HG02763 (cell line): ENCODE results near the gene SLC6A6.

ENCODE experiments used
- ATAC-seq: cut with Tn5 transposase; IDR thresholded peaks from one replicate; pipeline ENCODE4 v1.9.1; 2021; ENCODE audit warnings: mild to moderate bottlenecking, moderate library complexity; ENCODE audit not compliant: unreplicated experiment

The SLC6A6 gene

GRCh38 chr3:14517601-14518431 lies 115.4 kb downstream of the SLC6A6 start:
- no peak for ATAC-seq

GRCh38 chr3:14518432-14518802 lies 116.0 kb downstream of the SLC6A6 start:
- ATAC-seq: no peak

GRCh38 chr3:14518893-14519292 lies 116.5 kb downstream of the SLC6A6 start:
- no peak for ATAC-seq

DNA sequence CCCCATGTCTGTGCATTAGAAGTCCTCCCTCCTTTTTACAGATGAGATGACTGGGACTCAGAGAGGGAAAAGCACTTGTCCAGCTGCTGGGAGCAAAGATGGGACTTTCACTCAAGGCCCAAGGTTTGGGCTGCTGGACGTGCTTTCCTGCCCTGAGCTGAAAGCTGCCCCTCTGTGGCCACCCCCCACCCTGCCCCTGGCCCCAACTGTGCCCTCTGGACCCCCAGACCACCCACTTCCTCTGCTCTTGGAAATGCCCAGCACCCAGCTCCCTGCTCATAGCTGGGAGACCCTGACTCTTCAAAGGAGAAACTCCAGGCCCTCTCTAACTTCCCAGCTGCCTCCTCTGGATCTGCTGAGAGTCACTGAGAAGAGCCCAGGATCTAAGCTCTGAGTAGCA lies 117.0 kb downstream of the SLC6A6 start:
- ATAC-seq: no peak

DNA sequence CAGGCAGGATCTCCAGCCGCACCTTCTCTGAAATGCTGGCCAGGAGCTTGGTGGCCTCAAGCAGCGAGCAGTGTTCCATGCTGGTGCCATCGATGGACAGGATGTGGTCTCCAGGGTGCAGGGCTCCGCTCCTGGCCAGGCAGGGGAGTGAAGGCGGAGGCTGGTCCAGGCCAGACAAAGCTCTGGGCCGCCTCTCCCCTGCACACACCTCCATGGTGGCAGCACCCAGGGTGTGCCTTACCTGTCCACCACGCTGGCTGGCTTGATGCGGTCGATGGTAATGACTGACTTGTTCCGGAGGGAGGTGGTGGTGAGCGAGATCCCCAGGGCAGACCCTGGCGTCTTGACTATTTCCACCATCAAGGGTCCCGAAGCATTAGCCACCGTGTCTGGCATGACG lies 117.7 kb downstream of the SLC6A6 start:
- no peak for ATAC-seq

GRCh38 chr3:14520967-14521366 lies 118.6 kb downstream of the SLC6A6 start:
- ATAC-seq: no peak

DNA sequence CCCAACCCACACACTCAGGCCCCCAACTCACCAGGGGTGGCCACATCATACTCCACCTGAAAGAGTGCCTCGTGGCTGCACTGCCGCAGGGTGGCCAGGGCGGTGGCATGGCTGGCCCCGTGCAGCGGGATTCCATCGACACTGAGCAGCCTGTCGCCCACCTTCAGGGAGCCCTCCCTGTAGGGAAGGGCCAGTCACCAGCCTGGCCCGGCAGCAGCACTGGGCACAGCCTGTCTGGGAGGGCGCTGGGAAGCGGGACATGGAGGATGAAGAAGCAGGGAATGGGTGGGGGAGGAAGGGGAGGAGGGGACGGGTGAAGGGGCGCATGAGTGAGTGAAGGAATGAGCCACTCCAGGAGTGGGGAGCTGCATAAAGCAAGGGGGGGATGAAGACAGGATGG lies 119.2 kb downstream of the SLC6A6 start:
- no peak for ATAC-seq

- ATAC-seq: no peak
Measured at GRCh38 chr3:14522129-14522691, 119.8 kb downstream of the SLC6A6 start.

DNA sequence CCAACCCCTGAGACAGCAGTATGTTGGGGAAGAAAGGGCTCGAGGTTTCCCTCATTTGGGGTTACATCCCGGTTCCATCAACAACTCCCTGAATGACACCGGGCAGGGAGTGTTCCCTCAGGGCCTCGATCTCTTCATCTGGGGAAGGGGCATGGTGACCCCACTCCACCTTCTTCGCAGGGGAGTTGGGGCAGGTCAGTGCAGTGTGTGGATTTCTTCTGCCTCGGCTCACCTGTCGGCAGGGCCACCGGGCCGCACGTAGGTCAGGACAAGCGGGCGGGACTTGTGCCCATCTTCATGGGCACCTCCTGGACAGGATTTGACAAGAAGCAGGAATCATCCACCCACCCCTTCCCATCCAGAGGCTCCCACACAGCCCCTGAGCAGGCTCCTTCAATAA lies 120.4 kb downstream of the SLC6A6 start:
- ATAC-seq: no peak

- ATAC-seq: no peak
Measured at GRCh38 chr3:14523792-14524191, 121.4 kb downstream of the SLC6A6 start.

- no peak for ATAC-seq
Measured at GRCh38 chr3:14524311-14524711, 121.9 kb downstream of the SLC6A6 start.

DNA sequence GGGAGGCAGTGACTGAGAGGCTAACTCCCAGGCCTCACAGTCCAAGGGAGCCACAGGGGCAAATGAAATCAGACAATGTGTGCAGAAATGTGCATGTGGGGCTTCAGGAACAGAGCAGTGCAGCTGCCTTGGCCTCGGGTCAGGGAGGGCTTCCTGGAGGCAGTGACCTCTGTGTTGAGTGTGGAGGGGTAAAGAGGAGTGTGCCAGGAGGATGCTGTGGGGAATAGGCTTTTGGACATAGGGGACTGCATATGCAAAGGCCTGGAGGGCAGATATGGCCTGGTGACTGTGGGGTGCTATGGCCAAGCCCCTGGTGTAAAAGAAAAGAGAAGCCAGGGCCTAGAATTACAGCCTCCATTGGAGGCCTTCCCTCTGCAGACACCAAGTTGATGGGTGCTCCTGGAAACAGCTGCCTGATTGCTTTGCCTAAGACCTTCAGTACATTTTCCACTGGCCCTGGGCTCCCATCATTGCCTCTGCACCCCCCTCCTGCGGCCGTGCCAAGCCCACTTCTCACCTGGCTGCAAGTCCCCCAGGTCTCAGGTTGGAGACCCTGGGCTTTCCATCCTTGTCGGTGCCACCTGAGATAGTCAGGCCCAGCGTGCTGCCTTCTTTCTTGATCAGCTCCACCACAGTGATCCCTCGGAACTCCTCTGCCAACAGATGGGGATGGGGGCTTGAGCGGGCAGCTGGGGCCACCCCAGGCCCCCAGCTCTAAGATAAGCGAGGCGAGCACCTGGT lies 122.7 kb downstream of the SLC6A6 start:
- ATAC-seq: no peak

DNA sequence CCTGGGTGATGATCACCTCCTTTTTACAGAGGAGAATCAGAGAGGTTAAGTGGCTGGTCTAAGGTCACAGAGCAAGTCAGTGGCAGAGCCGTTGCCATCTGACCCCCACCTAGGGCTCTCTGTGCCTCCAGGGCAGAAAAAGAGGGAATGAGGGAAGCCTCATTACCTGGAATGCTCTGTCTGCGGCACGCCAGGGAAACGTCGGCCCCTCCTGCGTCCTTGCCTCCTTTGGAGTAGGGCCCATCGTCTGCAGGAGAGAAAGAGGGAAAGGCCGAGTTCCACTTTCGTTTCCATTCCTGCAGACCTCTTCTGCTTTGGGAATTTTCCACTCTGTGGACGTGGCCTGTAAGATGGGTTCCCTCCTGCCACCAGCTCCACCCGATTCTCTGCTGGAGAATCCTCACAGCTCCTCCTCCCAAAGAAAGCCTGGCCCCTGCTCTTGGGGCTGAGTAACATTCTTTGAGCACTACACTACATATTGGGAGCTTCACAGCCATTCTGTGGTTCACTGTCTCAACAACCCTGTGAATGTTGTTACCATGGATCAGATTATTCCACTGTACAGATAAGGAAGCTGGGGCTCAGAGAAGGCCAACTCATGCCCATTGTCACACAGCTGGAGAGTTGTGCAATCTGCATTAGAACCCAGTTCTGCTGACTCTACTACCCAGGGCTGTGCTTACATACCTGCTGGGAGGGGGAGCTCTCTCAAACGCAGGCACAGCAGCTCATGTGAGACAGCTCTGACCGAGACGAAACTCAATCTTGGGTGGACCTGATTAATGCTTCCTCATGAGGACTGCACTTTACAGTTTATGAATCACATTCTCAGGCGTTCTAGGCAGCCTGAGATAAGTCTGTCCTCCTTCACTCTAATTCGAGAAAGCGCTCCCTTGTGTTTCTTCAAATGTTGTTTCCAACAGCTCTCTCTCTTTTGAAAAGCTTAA lies 123.6 kb downstream of the SLC6A6 start:
- ATAC-seq: no peak

GRCh38 chr3:14528081-14528480 lies 125.7 kb downstream of the SLC6A6 start:
- ATAC-seq: no peak

DNA sequence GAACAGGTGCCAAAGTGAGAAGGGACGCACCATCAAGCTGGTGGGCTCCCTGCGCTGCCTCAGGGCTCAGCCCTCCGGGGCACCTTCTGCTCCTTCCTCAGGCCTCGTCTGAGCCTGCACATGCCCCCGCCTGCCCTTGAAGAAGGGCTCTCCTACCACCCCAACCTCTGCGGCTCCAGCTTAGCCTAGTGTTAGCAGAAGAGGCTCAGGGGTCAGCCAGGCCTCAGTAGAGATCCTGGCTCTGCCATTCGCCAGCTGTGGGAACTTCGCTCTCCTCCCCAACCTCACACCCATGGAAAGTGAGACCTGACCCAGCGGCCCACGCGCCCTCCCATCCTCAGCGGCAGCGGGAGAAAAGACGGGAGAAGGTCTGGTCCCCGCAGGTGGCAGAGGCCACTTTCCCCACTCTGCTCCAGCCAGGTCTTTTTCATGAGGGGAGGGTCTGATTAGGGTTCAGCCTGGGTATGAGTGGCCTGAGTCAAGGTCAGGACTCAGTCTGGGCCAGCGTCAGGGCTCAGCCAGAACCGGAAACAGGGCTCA lies 129.5 kb downstream of the SLC6A6 start:
- no peak for ATAC-seq

GRCh38 chr3:14532691-14533456 lies 130.5 kb downstream of the SLC6A6 start:
- ATAC-seq: no peak

DNA sequence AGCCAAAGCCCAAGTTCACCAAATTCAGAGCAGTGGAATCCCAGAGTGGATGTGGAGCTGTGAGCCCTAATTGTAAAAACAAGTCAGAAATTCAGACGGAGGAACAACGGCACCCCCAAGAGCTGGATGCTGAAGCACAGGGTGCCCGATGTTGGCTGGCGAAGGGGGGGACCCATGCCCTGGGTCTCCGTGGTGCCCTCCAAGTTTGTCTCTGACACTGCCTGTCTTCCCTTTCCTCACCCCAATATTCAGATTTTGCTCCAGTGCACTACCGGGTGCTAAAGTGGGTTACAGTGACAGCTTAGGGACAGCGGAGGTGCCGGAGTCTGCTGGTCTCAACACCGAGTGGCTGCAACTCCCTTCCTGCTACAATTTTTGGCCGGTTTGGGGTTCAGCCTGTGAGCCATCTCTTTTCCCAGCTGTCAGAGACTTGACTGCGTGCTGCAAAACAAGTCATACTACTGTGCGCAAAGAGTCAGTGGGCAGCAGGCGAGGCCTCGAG lies 131.1 kb downstream of the SLC6A6 start:
- no peak for ATAC-seq

- ATAC-seq: no peak
Measured at GRCh38 chr3:14534516-14535191, 132.2 kb downstream of the SLC6A6 start.

GRCh38 chr3:14535616-14536015 lies 133.2 kb downstream of the SLC6A6 start:
- no peak for ATAC-seq
